H9 (cell line): ENCODE measurements around the gene PAK6. TPM values are rescaled to one million over a fixed set of nuclear protein-coding genes. Genes with fewer than 3 reads are reported as not detected.

Source experiments
- DNase-seq: peaks from one replicate; pipeline ENCODE4 v3.0.0-alpha.2; 2017
- H2AFZ ChIP-seq: one replicate; pipeline ENCODE4 v1.6.1; 2013; ENCODE audit warnings: mild to moderate bottlenecking, low read length, control low read depth, moderate library complexity
- H2AK5ac ChIP-seq: 2 replicates; pipeline ENCODE4 v1.6.1; 2013; ENCODE audit warnings: low read length, control low read depth, mixed read lengths; ENCODE audit not compliant: insufficient read length
- H2BK120ac ChIP-seq: one replicate; pipeline ENCODE4 v1.6.1; 2013; ENCODE audit warnings: low read depth, mild to moderate bottlenecking, low read length, control low read depth, inconsistent platforms; ENCODE audit not compliant: poor library complexity, severe bottlenecking
- H2BK12ac ChIP-seq: 2 replicates; pipeline ENCODE4 v1.6.1; 2013; ENCODE audit warnings: low read length, control low read depth, mixed read lengths, low read depth; ENCODE audit not compliant: insufficient read length
- H2BK15ac ChIP-seq: 2 replicates; pipeline ENCODE4 v1.6.1; 2013; ENCODE audit warnings: low read depth, low read length, control low read depth
- H2BK20ac ChIP-seq: one replicate; pipeline ENCODE4 v1.6.1; 2013; ENCODE audit warnings: low read depth, mild to moderate bottlenecking, low read length, control low read depth, inconsistent platforms; ENCODE audit not compliant: poor library complexity, severe bottlenecking
- H2BK5ac ChIP-seq: 2 replicates; pipeline ENCODE4 v1.6.1; 2013; ENCODE audit warnings: low read length, control low read depth, mixed read lengths; ENCODE audit not compliant: insufficient read length
- H3K14ac ChIP-seq: 2 replicates; pipeline ENCODE4 v1.6.1; 2013; ENCODE audit warnings: low read length, control low read depth; ENCODE audit not compliant: insufficient read depth
- H3K18ac ChIP-seq: 2 replicates; pipeline ENCODE4 v1.6.1; 2013; ENCODE audit warnings: low read depth, mild to moderate bottlenecking, mixed read lengths, low read length, control low read depth; ENCODE audit not compliant: insufficient read length
- H3K23ac ChIP-seq: 2 replicates; pipeline ENCODE4 v1.6.1; 2013; ENCODE audit warnings: low read length, control low read depth, mixed read lengths, low read depth; ENCODE audit not compliant: insufficient read length
- H3K23me2 ChIP-seq: 2 replicates; pipeline ENCODE4 v1.6.1; 2013; ENCODE audit warnings: low read depth, mild to moderate bottlenecking, mixed read lengths, low read length, control low read depth; ENCODE audit not compliant: insufficient read length, poor library complexity, severe bottlenecking
- H3K27ac ChIP-seq: 2 replicates; pipeline ENCODE4 v1.5.1; 2013; ENCODE audit warnings: low read length, control low read depth, mixed read lengths, low read depth; ENCODE audit not compliant: insufficient read length
- H3K27me3 ChIP-seq: 2 replicates; pipeline ENCODE4 v1.6.1; 2013; ENCODE audit warnings: low read length, control low read depth, inconsistent platforms; ENCODE audit not compliant: insufficient read depth
- H3K4ac ChIP-seq: 2 replicates; pipeline ENCODE4 v1.6.1; 2013; ENCODE audit warnings: low read depth, mild to moderate bottlenecking, control low read depth, inconsistent platforms, low read length, moderate library complexity
- H3K4me1 ChIP-seq: 2 replicates; pipeline ENCODE4 v1.6.1; 2013; ENCODE audit warnings: low read length, control low read depth, inconsistent platforms; ENCODE audit not compliant: insufficient read depth
- H3K4me2 ChIP-seq: 2 replicates; pipeline ENCODE4 v1.6.1; 2013; ENCODE audit warnings: low read length, control low read depth, mixed read lengths; ENCODE audit not compliant: insufficient read length, insufficient read depth
- H3K56ac ChIP-seq: 2 replicates; pipeline ENCODE4 v1.6.1; 2013; ENCODE audit warnings: low read depth, mild to moderate bottlenecking, mixed read lengths, low read length, control low read depth; ENCODE audit not compliant: insufficient read length
- H3K79me1 ChIP-seq: 2 replicates; pipeline ENCODE4 v1.6.1; 2013; ENCODE audit warnings: low read depth, mild to moderate bottlenecking, moderate library complexity, low read length, control low read depth, inconsistent platforms; ENCODE audit not compliant: insufficient read depth, poor library complexity, severe bottlenecking
- H3K79me2 ChIP-seq: 2 replicates; pipeline ENCODE4 v1.6.1; 2013; ENCODE audit warnings: low read length, control low read depth, inconsistent platforms; ENCODE audit not compliant: insufficient read depth
- H3K9ac ChIP-seq: 2 replicates; pipeline ENCODE4 v1.6.1; 2013; ENCODE audit warnings: low read length, control low read depth, mixed read lengths; ENCODE audit not compliant: insufficient read length; ENCODE audit errors: extremely low read depth
- H3K9me3 ChIP-seq: one replicate; pipeline ENCODE4 v1.6.1; 2013; ENCODE audit warnings: low read depth, low read length, inconsistent platforms; ENCODE audit not compliant: control insufficient read depth
- H3T11ph ChIP-seq: one replicate; pipeline ENCODE4 v1.6.1; 2013; ENCODE audit warnings: mild to moderate bottlenecking, low read length, control low read depth, inconsistent platforms
- H4K20me1 ChIP-seq: one replicate; pipeline ENCODE4 v1.6.1; 2013; ENCODE audit not compliant: control insufficient read depth, insufficient read length, insufficient read depth
- H4K5ac ChIP-seq: 2 replicates; pipeline ENCODE4 v1.6.1; 2013; ENCODE audit warnings: low read depth, mild to moderate bottlenecking, mixed read lengths, low read length, control low read depth; ENCODE audit not compliant: insufficient read length
- H4K8ac ChIP-seq: replicated peaks from 2 replicates; pipeline ENCODE4 v1.6.1; 2013; ENCODE audit warnings: low read length, control low read depth, mixed read lengths, low read depth; ENCODE audit not compliant: insufficient read length
- H4K91ac ChIP-seq: 2 replicates; pipeline ENCODE4 v1.6.1; 2013; ENCODE audit warnings: low read depth, mild to moderate bottlenecking, moderate library complexity, mixed read lengths, low read length, control low read depth; ENCODE audit not compliant: insufficient read length
- H3K27ac Mint-ChIP-seq, 3 experiments: 2 replicates in 2 of 3; 3 replicates in 1 of 3; pipeline ENCODE4 v1.8.0; 2020 to 2021; ENCODE audit warnings: mixed read lengths in 3 of 3, mild to moderate bottlenecking in 1 of 3, moderate library complexity in 1 of 3
- H3K27me3 Mint-ChIP-seq: 2 replicates; pipeline ENCODE4 v1.8.0; 2021; ENCODE audit warnings: low read depth, mild to moderate bottlenecking, moderate library complexity, mixed read lengths
- H3K36me3 Mint-ChIP-seq, 3 experiments: 2 replicates in 2 of 3; 3 replicates in 1 of 3; pipeline ENCODE4 v1.8.0; 2020 to 2021; ENCODE audit warnings: low read depth in 3 of 3, mixed read lengths in 3 of 3; ENCODE audit not compliant: insufficient read depth in 1 of 3
- H3K4me1 Mint-ChIP-seq, 2 experiments: 2 replicates each; pipeline ENCODE4 v1.8.0; 2020; ENCODE audit warnings: mixed read lengths in 2 of 2
- H3K4me3 Mint-ChIP-seq, 2 experiments: 2 replicates in 1 of 2; 3 replicates in 1 of 2; pipeline ENCODE4 v1.8.0; 2020 to 2021; ENCODE audit warnings: mild to moderate bottlenecking in 2 of 2, mixed read lengths in 2 of 2, moderate library complexity in 1 of 2
- H3K9me3 Mint-ChIP-seq, 2 experiments: 2 replicates in 1 of 2; 3 replicates in 1 of 2; pipeline ENCODE4 v1.8.0; 2020; ENCODE audit warnings: mild to moderate bottlenecking in 2 of 2, mixed read lengths in 2 of 2, moderate library complexity in 1 of 2
- WGBS: extraction: QIAGEN DNeasy Blood & Tissue Kit; methylation state at CpG from one replicate; pipeline ENCODE4 v1.1.7; 2013; ENCODE audit warnings: missing lambda C conversion rate, low lambda C conversion rate, mixed read lengths; ENCODE audit not compliant: insufficient read length; ENCODE audit errors: extremely low coverage; 5-methylcytosine and 5-hydroxymethylcytosine counted together
- total RNA-seq: library from RNA; stranded (reverse); gene quantifications from 2 replicates; pipeline ENCODE4 v1.2.1, GENCODE V29; 2021
- TF ChIP-seq, protein P1 (sequence below): fragments of 200-600 bp; sonication (generic); conservative IDR thresholded peaks from 3 replicates; pipeline ENCODE4 v1.8.0; 2021; ENCODE audit warnings: antibody characterized with exemption, mild to moderate bottlenecking

Gene PAK6
- total RNA-seq, 1 experiment from 2014 or later: 7.4 TPM

DNA sequence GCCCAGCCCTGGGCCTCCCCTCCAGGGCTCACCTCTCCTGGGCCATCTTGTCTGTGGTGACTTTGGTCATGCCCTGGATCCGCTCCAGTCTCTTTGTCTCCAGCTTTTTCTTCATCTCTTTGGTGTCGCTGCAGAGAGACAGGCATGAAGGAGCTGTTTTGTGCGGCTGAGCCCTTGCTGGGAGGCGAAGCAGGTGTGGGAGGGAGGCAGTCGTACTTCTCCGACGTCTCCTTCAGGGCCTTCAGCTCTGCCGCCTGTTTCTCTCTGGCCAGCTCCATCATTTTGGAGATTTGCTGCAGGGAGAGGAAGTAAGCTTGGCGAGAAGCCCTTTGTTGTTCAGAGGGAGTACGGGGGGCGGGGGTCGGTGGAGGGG lies 51.7 kb downstream of the PAK6 start:
- Histone ChIP-seq H4K5ac (no peak overlapping the region), H3K4ac (no peak overlapping the region), H3K79me1 (no peaks in the 10 kb centered on the region), H3K23me2 (peaks cover 8% of the 10 kb centered on the region), H3K56ac (no peak overlapping the region), H4K91ac (no peak overlapping the region), H3K9ac (no peak overlapping the region), H3K79me2 (no peaks in the 10 kb centered on the region), H3K4me2 (peak overlapping the region; percentile 43), H3K4me1 (peaks cover 5% of the 10 kb centered on the region), H3K9me3 (no peaks in the 10 kb centered on the region), H3K18ac (peak overlapping the region; percentile 46), H2BK120ac (no peak overlapping the region), H3K27me3 (peaks cover 13% of the 10 kb centered on the region; the same call in 1 of the 2 replicates), H3K23ac (no peak overlapping the region), H2BK20ac (no peak overlapping the region), H3T11ph (no peak overlapping the region), H2BK15ac (no peak overlapping the region), H2AFZ (no peak overlapping the region), H4K8ac (no peak overlapping the region), H2AK5ac (no peak overlapping the region), H3K27ac (no peak overlapping the region), H3K14ac (0 out of 2 replicates have a peak overlapping the region, but pooled peaks have one; percentile 50), H4K20me1 (no peaks in the 10 kb centered on the region), H2BK12ac (no peak overlapping the region), H2BK5ac (no peak overlapping the region)
- WGBS: no CpG with 5 or more reads among the region's 12 CpGs
- Mint-ChIP-seq H3K27me3 (peaks cover 84% of the 10 kb centered on the region), H3K36me3 (no peaks in the 10 kb centered on the region), H3K4me1 (peaks cover 14 to 31% of the 10 kb centered on the region in 2 experiments), H3K27ac (no peak overlapping the region), H3K9me3 (no peaks in the 10 kb centered on the region), H3K4me3 (peak overlapping the region; percentile 43 to 68; a peak in 4 of 5 replicates)
- TF ChIP-seq, protein P1, sequence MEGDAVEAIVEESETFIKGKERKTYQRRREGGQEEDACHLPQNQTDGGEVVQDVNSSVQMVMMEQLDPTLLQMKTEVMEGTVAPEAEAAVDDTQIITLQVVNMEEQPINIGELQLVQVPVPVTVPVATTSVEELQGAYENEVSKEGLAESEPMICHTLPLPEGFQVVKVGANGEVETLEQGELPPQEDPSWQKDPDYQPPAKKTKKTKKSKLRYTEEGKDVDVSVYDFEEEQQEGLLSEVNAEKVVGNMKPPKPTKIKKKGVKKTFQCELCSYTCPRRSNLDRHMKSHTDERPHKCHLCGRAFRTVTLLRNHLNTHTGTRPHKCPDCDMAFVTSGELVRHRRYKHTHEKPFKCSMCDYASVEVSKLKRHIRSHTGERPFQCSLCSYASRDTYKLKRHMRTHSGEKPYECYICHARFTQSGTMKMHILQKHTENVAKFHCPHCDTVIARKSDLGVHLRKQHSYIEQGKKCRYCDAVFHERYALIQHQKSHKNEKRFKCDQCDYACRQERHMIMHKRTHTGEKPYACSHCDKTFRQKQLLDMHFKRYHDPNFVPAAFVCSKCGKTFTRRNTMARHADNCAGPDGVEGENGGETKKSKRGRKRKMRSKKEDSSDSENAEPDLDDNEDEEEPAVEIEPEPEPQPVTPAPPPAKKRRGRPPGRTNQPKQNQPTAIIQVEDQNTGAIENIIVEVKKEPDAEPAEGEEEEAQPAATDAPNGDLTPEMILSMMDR: no peak
- no peak for DNase-seq
